ENCODE data around the gene COL11A2.

Gene COL11A2

DNA sequence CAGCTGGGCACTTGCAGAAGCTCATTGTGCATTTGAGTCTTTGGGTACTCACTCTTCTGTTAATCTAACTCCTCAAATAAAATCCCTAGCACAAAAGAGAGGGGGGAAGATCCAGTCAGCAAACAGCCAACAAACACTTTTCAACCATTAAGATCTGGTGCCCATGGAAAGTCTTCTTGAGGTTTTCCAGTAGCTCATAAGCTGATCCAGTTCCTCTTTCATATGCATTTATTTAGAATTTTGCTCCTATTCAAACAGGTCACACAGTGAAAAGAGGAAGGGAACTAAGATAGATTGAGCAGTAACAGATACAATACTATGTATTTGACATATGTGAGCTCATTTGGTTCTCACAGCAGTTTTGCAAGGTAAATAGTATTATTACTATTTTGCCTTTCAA, 77.9 kb downstream of the COL11A2 start:
- DNase-seq: no peak

DNA sequence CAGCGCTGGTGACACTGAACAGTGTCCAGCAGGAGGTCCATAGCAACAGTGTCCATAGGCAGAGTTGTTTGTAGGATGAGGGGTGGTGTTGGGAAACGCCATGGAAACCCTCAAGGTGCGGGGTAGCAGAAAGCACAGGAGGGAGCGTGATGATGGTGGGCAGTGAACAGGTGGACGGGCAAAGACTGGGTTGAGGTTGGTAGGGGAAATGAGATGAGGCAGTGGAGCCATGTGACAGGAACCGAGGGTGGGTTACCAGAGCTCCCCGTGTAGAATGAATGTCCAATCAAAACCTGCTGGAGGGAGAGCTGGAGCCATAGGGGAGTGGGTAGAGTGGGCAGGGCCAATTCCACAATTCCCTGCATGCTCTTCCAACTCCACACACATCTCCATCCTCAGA, 78.5 kb downstream of the COL11A2 start:
- no peak for DNase-seq

Data from activated gamma-delta T cell (primary cell).